ENCODE measurements around the gene TOMM40. TPM values are rescaled to one million over a fixed set of nuclear protein-coding genes. Genes with fewer than 3 reads are reported as not detected.

TOMM40 gene
- total RNA-seq, 1 experiment from 2014 or later: 180 TPM

GRCh38 chr19:44900328-44901244, 9.5 kb downstream of the TOMM40 start:
- H2BK15ac ChIP-seq (ENCODE audit: low read depth, low read length): no peak overlapping the region
- H3K9me3 Mint-ChIP-seq: no peaks in the 10 kb centered on the region
- H3K79me2 ChIP-seq (ENCODE audit: insufficient read depth, low read length): no peaks in the 10 kb centered on the region
- H4K8ac ChIP-seq (replicated peaks; ENCODE audit: insufficient read length, low read depth, low read length): no peak overlapping the region
- peak overlapping the region in 1 of 3 experiments; percentile 61; a peak in 1 of 7 replicates for H3K27ac Mint-ChIP-seq
- no peaks in the 10 kb centered on the region for H3K27me3 ChIP-seq (ENCODE audit: insufficient read depth, low read length)
- H3K23me2 ChIP-seq (ENCODE audit: insufficient read length, low read depth, low read length, poor library complexity, severe bottlenecking): no peaks in the 10 kb centered on the region
- no CpG with 5 or more reads among the region's 19 CpGs for WGBS (ENCODE audit: extremely low coverage, insufficient read length, low lambda C conversion rate)
- H3K36me3 Mint-ChIP-seq (ENCODE audit: insufficient read depth in 1 of 3, low read depth in 3 of 3): peaks cover 40 to 76% (median 59%) of the 10 kb centered on the region in 3 experiments; a peak in 6 of 7 replicates
- peaks cover 8 to 14% of the 10 kb centered on the region in 2 experiments for H3K4me1 Mint-ChIP-seq
- no peak overlapping the region for H4K5ac ChIP-seq (ENCODE audit: insufficient read length, low read depth, low read length)
- no peak overlapping the region for H3K4me2 ChIP-seq (ENCODE audit: insufficient read depth, insufficient read length, low read length)
- no peak for TF ChIP-seq CTCF (conservative IDR thresholded peaks at IDR 0.05)
- H3K79me1 ChIP-seq (ENCODE audit: insufficient read depth, low read depth, low read length, poor library complexity, severe bottlenecking): no peaks in the 10 kb centered on the region
- no peak overlapping the region for H2BK120ac ChIP-seq (ENCODE audit: low read depth, low read length, poor library complexity, severe bottlenecking)
- H3K27ac ChIP-seq (ENCODE audit: insufficient read length, low read depth, low read length): no peak overlapping the region
- no peak overlapping the region for H4K91ac ChIP-seq (ENCODE audit: insufficient read length, low read depth, low read length)
- no peaks in the 10 kb centered on the region for H3K9me3 ChIP-seq (ENCODE audit: control insufficient read depth, low read depth, low read length)
- no peak overlapping the region for H3K4ac ChIP-seq (ENCODE audit: low read depth, low read length)
- H2AFZ ChIP-seq (ENCODE audit: low read length): no peak overlapping the region
- H2BK5ac ChIP-seq (ENCODE audit: insufficient read length, low read length): no peak overlapping the region
- H3K14ac ChIP-seq (ENCODE audit: insufficient read depth, low read length): no peak overlapping the region
- no peak overlapping the region for H2BK20ac ChIP-seq (ENCODE audit: low read depth, low read length, poor library complexity, severe bottlenecking)
- H3K56ac ChIP-seq (ENCODE audit: insufficient read length, low read depth, low read length): no peak overlapping the region
- no peaks in the 10 kb centered on the region; the same call in 1 of the 2 replicates for H3K27me3 Mint-ChIP-seq (ENCODE audit: low read depth)
- H3K9ac ChIP-seq (ENCODE audit: extremely low read depth, insufficient read length, low read length): no peak overlapping the region
- no peak overlapping the region for H3K18ac ChIP-seq (ENCODE audit: insufficient read length, low read depth, low read length)
- no peak overlapping the region for H2AK5ac ChIP-seq (ENCODE audit: insufficient read length, low read length)
- no peak overlapping the region for H3K23ac ChIP-seq (ENCODE audit: insufficient read length, low read depth, low read length)
- no peaks in the 10 kb centered on the region for H3K4me1 ChIP-seq (ENCODE audit: insufficient read depth, low read length)
- H3K4me3 Mint-ChIP-seq: no peak overlapping the region
- H2BK12ac ChIP-seq (ENCODE audit: insufficient read length, low read depth, low read length): no peak overlapping the region
- no peaks in the 10 kb centered on the region for H4K20me1 ChIP-seq (ENCODE audit: control insufficient read depth, insufficient read depth, insufficient read length)
- no peak overlapping the region for H3T11ph ChIP-seq (ENCODE audit: low read length)
- DNase-seq: no peak
